Neural progenitor cell (in vitro differentiated cells): Measurements from ENCODE around the gene DNASE1L2. TPM values are rescaled to one million over a fixed set of nuclear protein-coding genes. Genes with fewer than 3 reads are reported as not detected.

Source experiments
- DNase-seq: peaks from one replicate; pipeline ENCODE4 v3.0.0-alpha.2; 2016; ENCODE audit warnings: low spot score
- H2AFZ ChIP-seq: fragments of 200-600 bp; sonication (generic); replicated peaks from 2 replicates; pipeline ENCODE4 v1.6.1; 2016; ENCODE audit warnings: antibody characterized with exemption
- H3F3A ChIP-seq: fragments of 200-600 bp; sonication (generic); 2 replicates; pipeline ENCODE4 v1.6.1; 2016; ENCODE audit warnings: antibody characterized with exemption, low read depth
- H3K27ac ChIP-seq: fragments of 200-600 bp; sonication (generic); 2 replicates; pipeline ENCODE4 v1.5.1; 2016; ENCODE audit warnings: mild to moderate bottlenecking
- H3K27me3 ChIP-seq: fragments of 200-600 bp; sonication (generic); 2 replicates; pipeline ENCODE4 v1.6.1; 2016; ENCODE audit warnings: mild to moderate bottlenecking, moderate library complexity
- H3K36me3 ChIP-seq: fragments of 200-600 bp; sonication (generic); 2 replicates; pipeline ENCODE4 v1.5.1; 2016
- H3K4me1 ChIP-seq: fragments of 200-600 bp; sonication (generic); 2 replicates; pipeline ENCODE4 v1.6.1; 2016; ENCODE audit warnings: mixed run types
- H3K4me2 ChIP-seq: fragments of 200-600 bp; sonication (generic); 2 replicates; pipeline ENCODE4 v1.6.1; 2016
- H3K4me3 ChIP-seq: fragments of 200-600 bp; sonication (generic); 2 replicates; pipeline ENCODE4 v1.5.1; 2016
- H3K79me2 ChIP-seq: fragments of 200-600 bp; sonication (generic); 2 replicates; pipeline ENCODE4 v1.6.1; 2016; ENCODE audit warnings: low read depth
- H3K9ac ChIP-seq: fragments of 200-600 bp; sonication (generic); 2 replicates; pipeline ENCODE4 v1.6.1; 2016
- H3K9me3 ChIP-seq: fragments of 200-600 bp; sonication (generic); 2 replicates; pipeline ENCODE4 v1.5.1; 2016; ENCODE audit warnings: low read depth
- H4K20me1 ChIP-seq: fragments of 200-600 bp; sonication (generic); 2 replicates; pipeline ENCODE4 v1.6.1; 2016; ENCODE audit warnings: low read depth
- H3K27ac Mint-ChIP-seq: 3 replicates; pipeline ENCODE4 v1.8.0; 2021; ENCODE audit warnings: mixed read lengths
- H3K27me3 Mint-ChIP-seq: 2 replicates; pipeline ENCODE4 v1.8.0; 2022; ENCODE audit warnings: low read depth, mild to moderate bottlenecking, inconsistent platforms, moderate library complexity, mixed read lengths; ENCODE audit not compliant: insufficient read depth
- H3K36me3 Mint-ChIP-seq: 3 replicates; pipeline ENCODE4 v1.8.0; 2021; ENCODE audit warnings: mixed read lengths
- H3K4me1 Mint-ChIP-seq: 3 replicates; pipeline ENCODE4 v1.8.0; 2021; ENCODE audit warnings: mixed read lengths
- H3K4me3 Mint-ChIP-seq: 3 replicates; pipeline ENCODE4 v1.8.0; 2021; ENCODE audit warnings: mild to moderate bottlenecking, moderate library complexity, mixed read lengths
- H3K9me3 Mint-ChIP-seq: 3 replicates; pipeline ENCODE4 v1.8.0; 2020; ENCODE audit warnings: mixed read lengths
- EZH2 ChIP-seq: fragments of 200-600 bp; sonication (generic); IDR thresholded peaks from 2 replicates; pipeline ENCODE4 v1.6.1; 2017; ENCODE audit warnings: antibody characterized with exemption, mild to moderate bottlenecking, moderate library complexity
- EZH2phosphoT487 ChIP-seq: fragments of 200-600 bp; sonication (generic); IDR thresholded peaks from 2 replicates; pipeline ENCODE4 v1.6.1; 2017; ENCODE audit warnings: antibody characterized with exemption
- total RNA-seq: library from RNA; depleted of rRNA; stranded (reverse); fragments of >200 nt; gene quantifications from 2 replicates; pipeline ENCODE4 v1.2.3, GENCODE V29; 2015; ENCODE audit warnings: low replicate concordance
- TF ChIP-seq, protein P1 (sequence below): fragments of 200-600 bp; sonication (generic); IDR thresholded peaks from 2 replicates; pipeline ENCODE4 v1.5.1; 2017; ENCODE audit warnings: antibody characterized with exemption, mild to moderate bottlenecking

DNASE1L2 gene, protein sequence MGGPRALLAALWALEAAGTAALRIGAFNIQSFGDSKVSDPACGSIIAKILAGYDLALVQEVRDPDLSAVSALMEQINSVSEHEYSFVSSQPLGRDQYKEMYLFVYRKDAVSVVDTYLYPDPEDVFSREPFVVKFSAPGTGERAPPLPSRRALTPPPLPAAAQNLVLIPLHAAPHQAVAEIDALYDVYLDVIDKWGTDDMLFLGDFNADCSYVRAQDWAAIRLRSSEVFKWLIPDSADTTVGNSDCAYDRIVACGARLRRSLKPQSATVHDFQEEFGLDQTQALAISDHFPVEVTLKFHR
- total RNA-seq: 0.21 and 1.6 TPM in 2 replicates

DNA sequence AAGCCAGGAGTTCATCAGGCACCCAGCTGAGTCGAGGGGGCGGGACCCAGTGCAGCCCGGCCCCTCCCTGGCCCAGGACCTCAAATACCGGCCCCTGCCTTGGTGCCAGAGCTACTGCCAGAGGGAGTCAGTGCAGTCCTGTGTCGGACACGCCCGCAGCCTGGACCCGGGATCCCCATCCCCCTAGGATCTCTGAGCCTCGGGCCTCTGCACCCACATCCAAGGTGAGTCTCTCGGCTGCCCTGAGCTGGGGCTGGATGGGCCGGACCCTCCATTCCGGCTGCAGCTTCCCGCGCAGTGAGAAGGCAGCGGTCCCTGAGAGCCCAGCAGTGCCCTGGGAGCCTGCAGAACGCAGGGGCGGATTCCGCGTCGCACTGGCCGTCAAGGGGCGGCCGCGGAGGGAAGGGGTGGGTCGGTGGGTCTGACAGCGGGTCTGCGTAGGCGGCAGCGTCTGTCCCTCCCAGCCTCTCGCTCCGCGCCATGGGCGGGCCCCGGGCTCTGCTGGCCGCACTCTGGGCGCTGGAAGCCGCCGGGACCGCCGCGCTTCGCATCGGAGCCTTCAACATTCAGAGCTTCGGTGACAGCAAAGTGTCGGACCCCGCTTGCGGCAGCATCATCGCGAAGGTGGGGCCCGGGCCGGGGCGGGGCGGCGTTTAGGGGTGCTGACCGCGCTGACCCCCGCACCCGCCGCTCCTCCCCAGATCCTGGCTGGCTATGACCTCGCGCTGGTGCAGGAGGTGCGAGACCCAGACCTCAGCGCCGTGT, at the start of gene DNASE1L2:
DNASE1L2 (plus strand) TSS at position 108 of the 765 bp plus-strand sequence; CDS start at position 481, 373 bp downstream.
- H3K27me3 ChIP-seq: peaks cover 31% of the 10 kb centered on the region
- no peaks in the 10 kb centered on the region for H3K9me3 Mint-ChIP-seq
- H2AFZ ChIP-seq: no peak within 1 kb of the TSS
- peak within 1 kb of the TSS; percentile 44 for H3K4me3 ChIP-seq
- peaks cover 7% of the 10 kb centered on the region for H3K27me3 Mint-ChIP-seq
- H3K27ac ChIP-seq: no peak within 1 kb of the TSS
- H3K27ac Mint-ChIP-seq: no peak within 1 kb of the TSS
- peaks cover 49% of the 10 kb centered on the region for H4K20me1 ChIP-seq
- no peak within 1 kb of the TSS for H3K9ac ChIP-seq
- peaks cover 41% of the 10 kb centered on the region for H3F3A ChIP-seq
- peak within 1 kb of the TSS; percentile 82 for H3K4me2 ChIP-seq
- peak within 1 kb of the TSS; percentile 55 for H3K4me3 Mint-ChIP-seq
- peak; percentile 80 for DNase-seq
- H3K4me1 ChIP-seq: peaks cover 26% of the 10 kb centered on the region
- no peaks in the 10 kb centered on the region for H3K4me1 Mint-ChIP-seq
- H3K36me3 Mint-ChIP-seq: peaks cover 4% of the 10 kb centered on the region
- H3K9me3 ChIP-seq: no peaks in the 10 kb centered on the region
- no peaks in the 10 kb centered on the region for H3K36me3 ChIP-seq
- TF ChIP-seq, protein P1, sequence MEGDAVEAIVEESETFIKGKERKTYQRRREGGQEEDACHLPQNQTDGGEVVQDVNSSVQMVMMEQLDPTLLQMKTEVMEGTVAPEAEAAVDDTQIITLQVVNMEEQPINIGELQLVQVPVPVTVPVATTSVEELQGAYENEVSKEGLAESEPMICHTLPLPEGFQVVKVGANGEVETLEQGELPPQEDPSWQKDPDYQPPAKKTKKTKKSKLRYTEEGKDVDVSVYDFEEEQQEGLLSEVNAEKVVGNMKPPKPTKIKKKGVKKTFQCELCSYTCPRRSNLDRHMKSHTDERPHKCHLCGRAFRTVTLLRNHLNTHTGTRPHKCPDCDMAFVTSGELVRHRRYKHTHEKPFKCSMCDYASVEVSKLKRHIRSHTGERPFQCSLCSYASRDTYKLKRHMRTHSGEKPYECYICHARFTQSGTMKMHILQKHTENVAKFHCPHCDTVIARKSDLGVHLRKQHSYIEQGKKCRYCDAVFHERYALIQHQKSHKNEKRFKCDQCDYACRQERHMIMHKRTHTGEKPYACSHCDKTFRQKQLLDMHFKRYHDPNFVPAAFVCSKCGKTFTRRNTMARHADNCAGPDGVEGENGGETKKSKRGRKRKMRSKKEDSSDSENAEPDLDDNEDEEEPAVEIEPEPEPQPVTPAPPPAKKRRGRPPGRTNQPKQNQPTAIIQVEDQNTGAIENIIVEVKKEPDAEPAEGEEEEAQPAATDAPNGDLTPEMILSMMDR: no peak
- TF ChIP-seq EZH2: no peak
- no peak for TF ChIP-seq EZH2phosphoT487
- no peaks in the 10 kb centered on the region for H3K79me2 ChIP-seq

DNA sequence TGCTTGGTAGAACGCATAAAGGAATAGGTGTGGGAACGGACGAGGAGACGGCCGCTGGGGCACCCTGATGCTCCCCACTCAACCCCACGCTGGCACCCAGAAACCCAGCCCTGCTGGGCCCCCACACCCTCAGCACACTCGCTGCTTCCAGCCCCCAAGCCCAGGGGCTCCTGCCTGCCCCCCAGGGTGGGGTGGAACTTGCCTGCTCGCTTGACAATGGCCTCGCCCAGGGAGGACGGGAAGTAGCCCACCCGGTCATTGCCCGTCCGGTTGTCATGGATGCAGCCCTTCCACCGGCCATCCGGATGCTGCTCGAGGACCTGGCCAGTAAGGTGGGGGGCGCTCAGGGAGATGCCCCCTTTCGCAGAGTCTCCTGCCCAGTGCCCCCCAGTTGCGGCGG, 49.7 kb upstream of the DNASE1L2 start:
- Histone ChIP-seq H3K36me3 (no peaks in the 10 kb centered on the region), H3K4me2 (no peak overlapping the region), H3K9ac (no peak overlapping the region), H3K79me2 (no peaks in the 10 kb centered on the region), H3K27ac (no peak overlapping the region), H3K9me3 (no peaks in the 10 kb centered on the region), H4K20me1 (no peaks in the 10 kb centered on the region), H3K27me3 (no peaks in the 10 kb centered on the region), H3K4me3 (no peak overlapping the region), H3F3A (no peaks in the 10 kb centered on the region), H2AFZ (no peak overlapping the region), H3K4me1 (no peaks in the 10 kb centered on the region)
- H3K36me3 Mint-ChIP-seq: peaks cover 2% of the 10 kb centered on the region
- H3K27ac Mint-ChIP-seq: peak overlapping the region; percentile 74
- no peak for DNase-seq
- no peak for TF ChIP-seq EZH2phosphoT487
- TF ChIP-seq, protein P1: no peak
- TF ChIP-seq EZH2: no peak
- H3K27me3 Mint-ChIP-seq: peaks cover 9% of the 10 kb centered on the region
- peaks cover 3% of the 10 kb centered on the region for H3K4me1 Mint-ChIP-seq
- no peak overlapping the region for H3K4me3 Mint-ChIP-seq
- no peaks in the 10 kb centered on the region for H3K9me3 Mint-ChIP-seq

DNA sequence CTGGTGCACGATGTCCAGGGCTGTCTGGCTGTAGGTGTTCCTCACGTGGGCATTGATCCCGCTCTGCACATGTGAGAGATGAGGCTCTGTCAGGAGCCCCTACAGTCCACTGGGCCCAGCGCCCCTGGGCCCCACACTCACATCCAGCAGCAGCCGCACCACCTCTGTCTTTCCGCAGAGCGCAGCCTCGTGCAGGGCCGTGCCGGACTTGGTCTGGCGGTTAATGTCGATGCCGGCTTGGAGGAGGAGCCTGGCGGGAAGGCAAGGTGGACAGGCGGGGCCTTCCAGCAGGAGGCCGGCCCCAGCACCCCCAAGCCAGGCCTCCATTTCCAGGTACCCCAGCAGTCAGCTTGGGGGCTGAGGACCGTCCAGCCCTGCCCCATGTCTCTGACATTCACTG, 49.0 kb upstream of the DNASE1L2 start:
- Mint-ChIP-seq H3K27ac (no peak overlapping the region), H3K9me3 (no peaks in the 10 kb centered on the region), H3K36me3 (peaks cover under 1% of the 10 kb centered on the region), H3K4me1 (no peaks in the 10 kb centered on the region), H3K4me3 (no peak overlapping the region), H3K27me3 (peaks cover 6% of the 10 kb centered on the region)
- no peaks in the 10 kb centered on the region for H3K9me3 ChIP-seq
- no peaks in the 10 kb centered on the region for H3K27me3 ChIP-seq
- H2AFZ ChIP-seq: no peak overlapping the region
- H3K79me2 ChIP-seq: no peaks in the 10 kb centered on the region
- H3K4me1 ChIP-seq: no peaks in the 10 kb centered on the region
- H3K4me3 ChIP-seq: no peak overlapping the region
- H3K4me2 ChIP-seq: no peak overlapping the region
- no peaks in the 10 kb centered on the region for H3K36me3 ChIP-seq
- H4K20me1 ChIP-seq: no peaks in the 10 kb centered on the region
- no peak for TF ChIP-seq EZH2phosphoT487
- no peak for TF ChIP-seq EZH2
- TF ChIP-seq, protein P1: no peak
- H3K9ac ChIP-seq: no peak overlapping the region
- no peak for DNase-seq
- H3K27ac ChIP-seq: no peak overlapping the region
- no peaks in the 10 kb centered on the region for H3F3A ChIP-seq
